HepG2 (cell line): ENCODE results near the gene YPEL3. TPM values are rescaled to one million over a fixed set of nuclear protein-coding genes. Genes with fewer than 3 reads are reported as not detected.
A peak's percentile ranks its signal among the peaks of the same experiment; 100 is the strongest.

Experiments
- FOXA1 ChIP-seq, 2 experiments: fragments of 450-650 bp in 1 of 2; sonication (generic) in 1 of 2; formaldehyde crosslinking in 1 of 2; IDR thresholded peaks; 2 replicates each; pipeline versions ENCODE4 v1.4.0 to v1.6.1; 2016 to 2020; ENCODE audit warnings: missing genetic modification reagents in 1 of 2
- FOXK1 ChIP-seq: sonication (generic); formaldehyde crosslinking; IDR thresholded peaks from 2 replicates; pipeline ENCODE4 v1.4.0; 2020; ENCODE audit warnings: low read depth, missing genetic modification reagents, borderline replicate concordance
- MAZ ChIP-seq, 2 experiments: sonication (generic) in 1 of 2; formaldehyde crosslinking in 1 of 2; IDR thresholded peaks; 2 replicates each; pipeline versions ENCODE4 v1.5.0 to v1.6.1; 2012 to 2020; ENCODE audit warnings: low read depth in 2 of 2, mild to moderate bottlenecking in 2 of 2, borderline replicate concordance in 1 of 2, improper control_type of control experiment in 1 of 2, low read length in 1 of 2, missing genetic modification reagents in 1 of 2, moderate library complexity in 1 of 2
- MEIS1 ChIP-seq: sonication (generic); formaldehyde crosslinking; IDR thresholded peaks from 2 replicates; pipeline ENCODE4 v1.9.0; 2021; ENCODE audit warnings: mild to moderate bottlenecking, missing genetic modification reagents, moderate library complexity, borderline replicate concordance
- MXI1 ChIP-seq: IDR thresholded peaks from 3 replicates; pipeline ENCODE4 v1.6.1; 2012; ENCODE audit warnings: low read depth, low read length, inconsistent platforms, borderline replicate concordance
- NFKBIZ ChIP-seq: IDR thresholded peaks from 2 replicates; pipeline ENCODE4 v1.6.1; 2018; ENCODE audit warnings: missing genetic modification reagents, missing compliant biosample characterization
- NFYC ChIP-seq: IDR thresholded peaks from 2 replicates; pipeline ENCODE4 v1.6.1; 2016; ENCODE audit warnings: missing genetic modification reagents, missing compliant biosample characterization
- RAD21 ChIP-seq: fragments of 450-650 bp; formaldehyde crosslinking; IDR thresholded peaks from 2 replicates; pipeline ENCODE4 v1.5.0; 2020; ENCODE audit warnings: mild to moderate bottlenecking
- RORA ChIP-seq: sonication (generic); formaldehyde crosslinking; IDR thresholded peaks from 2 replicates; pipeline ENCODE4 v1.5.0; 2020; ENCODE audit warnings: mild to moderate bottlenecking, missing genetic modification reagents, moderate library complexity
- TP53 ChIP-seq: sonication (generic); formaldehyde crosslinking; conservative IDR thresholded peaks from 2 replicates; pipeline ENCODE4 v1.4.0; 2020; ENCODE audit warnings: missing genetic modification reagents
- XRCC5 ChIP-seq: fragments of 200-400 bp; formaldehyde crosslinking; optimal IDR thresholded peaks from 2 replicates; pipeline ENCODE3; 2017; ENCODE audit warnings: mild to moderate bottlenecking, low read length
- ZFP90 ChIP-seq: sonication (generic); formaldehyde crosslinking; IDR thresholded peaks from 2 replicates; pipeline ENCODE4 v1.8.0; 2022; ENCODE audit warnings: missing genetic modification reagents, mild to moderate bottlenecking, inconsistent platforms, borderline replicate concordance
- ZMYM4 ChIP-seq: sonication (generic); formaldehyde crosslinking; IDR thresholded peaks from 2 replicates; pipeline ENCODE4 v1.8.1; 2023; ENCODE audit warnings: mild to moderate bottlenecking, missing genetic modification reagents
- ZNF12 ChIP-seq: sonication (generic); formaldehyde crosslinking; IDR thresholded peaks from 2 replicates; pipeline ENCODE4 v1.5.0; 2020; ENCODE audit warnings: missing genetic modification reagents
- ZNF136 ChIP-seq: sonication (generic); formaldehyde crosslinking; IDR thresholded peaks from 2 replicates; pipeline ENCODE4 v1.8.1; 2022; ENCODE audit warnings: low read depth, mild to moderate bottlenecking, moderate library complexity, missing genetic modification reagents
- polyA plus RNA-seq, 8 experiments: library from polyadenylated mRNA; depleted of rRNA in 3 of 8; stranded (reverse) in 7 of 8; unstranded in 1 of 8; fragments of >200 nt; fragmentation: Illumina TruSeq in 4 of 8; extraction: Trizol in 4 of 8; gene quantifications; 2 replicates each; pipeline versions ENCODE4 v1.2.1 to v1.2.3, GENCODE V29; 2011 to 2016; ENCODE audit warnings: low read depth in 4 of 8, missing spikeins in 1 of 8, mixed read lengths in 1 of 8; ENCODE audit not compliant: insufficient read depth in 1 of 8
- total RNA-seq, 5 experiments: library from RNA; depleted of rRNA; stranded (reverse); fragments of >200 nt; fragmentation: Illumina TruSeq; extraction: Trizol; gene quantifications; 2 replicates each; pipeline ENCODE4 v1.2.3, GENCODE V29; 2016; ENCODE audit warnings: low read depth in 1 of 5
- TF ChIP-seq, protein P1 (sequence below): sonication (generic); formaldehyde crosslinking; IDR thresholded peaks from 2 replicates; pipeline ENCODE4 v1.4.0; 2020; ENCODE audit warnings: missing genetic modification reagents
- TF ChIP-seq, protein P2 (sequence below): sonication (generic); IDR thresholded peaks from 2 replicates; pipeline ENCODE4 v1.6.1; 2016; ENCODE audit warnings: low read depth, borderline replicate concordance
- TF ChIP-seq, protein P3 (sequence below): sonication (generic); formaldehyde crosslinking; IDR thresholded peaks from 2 replicates; pipeline ENCODE4 v1.4.0; 2020; ENCODE audit warnings: missing genetic modification reagents, borderline replicate concordance

The YPEL3 gene
- total and polyA plus RNA-seq, 2 of the 13 experiments (the other 11 are each of a cell fraction or from before 2014, with no cell fraction given), result 5.4 to 47.0 TPM

DNA sequence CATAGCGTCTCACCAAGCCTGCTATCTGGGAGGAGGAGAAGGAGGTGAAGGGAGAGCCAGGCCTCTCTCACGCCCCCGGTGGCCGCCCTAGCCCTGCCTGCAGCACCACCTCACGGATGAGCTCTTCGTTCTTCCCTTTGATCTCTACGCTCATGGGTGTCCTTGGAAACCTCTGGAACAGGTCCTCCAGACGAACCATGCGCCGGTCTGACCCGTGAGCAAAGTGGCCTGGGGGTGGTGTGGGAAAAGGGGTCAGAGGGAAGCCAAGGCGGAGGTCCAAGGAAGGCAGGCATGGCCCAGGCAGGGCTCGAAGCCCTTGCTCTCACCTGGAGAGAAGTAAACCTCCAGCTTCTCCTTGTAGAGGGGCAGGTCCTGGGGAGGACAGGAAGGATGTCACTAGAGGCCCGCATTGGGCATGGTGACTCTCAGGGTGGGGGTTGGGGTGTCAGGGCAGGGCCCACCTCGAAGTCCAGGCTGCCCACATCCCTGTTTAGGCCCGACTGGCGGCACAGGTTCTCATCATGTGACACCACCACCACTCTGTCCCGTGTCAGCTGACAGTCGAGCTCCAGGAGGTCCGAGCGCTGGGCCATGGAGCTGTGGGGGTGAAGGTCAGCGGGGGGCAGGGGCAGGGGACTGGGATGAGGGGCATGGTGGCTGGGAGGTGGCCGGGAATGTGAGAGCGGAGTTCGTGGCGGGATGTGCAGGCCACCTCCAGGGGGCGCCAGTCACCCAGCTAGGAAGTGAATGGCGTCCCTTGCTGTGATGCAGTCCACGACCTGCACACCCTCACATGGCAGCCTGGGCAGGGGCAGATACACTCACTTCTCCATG is 16.4 kb upstream of the YPEL3 start (continued):
- no peak for TF ChIP-seq FOXA1 (IDR thresholded peaks at IDR 0.05)
- TF ChIP-seq FOXA1 (CRISPR knock-in tag; IDR thresholded peaks at IDR 0.05), result no peak; the same call in 1 of the 2 replicates
- no peak for TF ChIP-seq NFYC (CRISPR knock-in tag)
- peak; percentile 70; the same call in 1 of the 2 replicates for TF ChIP-seq ZFP90
- no peak for TF ChIP-seq TP53 (CRISPR knock-in tag)
- TF ChIP-seq XRCC5, result peak; percentile 96
- peak; percentile 54; the same call in 1 of the 3 replicates for TF ChIP-seq MXI1
- peak; percentile 44; the same call in 1 of the 2 replicates for TF ChIP-seq ZNF12
- TF ChIP-seq, protein P1, sequence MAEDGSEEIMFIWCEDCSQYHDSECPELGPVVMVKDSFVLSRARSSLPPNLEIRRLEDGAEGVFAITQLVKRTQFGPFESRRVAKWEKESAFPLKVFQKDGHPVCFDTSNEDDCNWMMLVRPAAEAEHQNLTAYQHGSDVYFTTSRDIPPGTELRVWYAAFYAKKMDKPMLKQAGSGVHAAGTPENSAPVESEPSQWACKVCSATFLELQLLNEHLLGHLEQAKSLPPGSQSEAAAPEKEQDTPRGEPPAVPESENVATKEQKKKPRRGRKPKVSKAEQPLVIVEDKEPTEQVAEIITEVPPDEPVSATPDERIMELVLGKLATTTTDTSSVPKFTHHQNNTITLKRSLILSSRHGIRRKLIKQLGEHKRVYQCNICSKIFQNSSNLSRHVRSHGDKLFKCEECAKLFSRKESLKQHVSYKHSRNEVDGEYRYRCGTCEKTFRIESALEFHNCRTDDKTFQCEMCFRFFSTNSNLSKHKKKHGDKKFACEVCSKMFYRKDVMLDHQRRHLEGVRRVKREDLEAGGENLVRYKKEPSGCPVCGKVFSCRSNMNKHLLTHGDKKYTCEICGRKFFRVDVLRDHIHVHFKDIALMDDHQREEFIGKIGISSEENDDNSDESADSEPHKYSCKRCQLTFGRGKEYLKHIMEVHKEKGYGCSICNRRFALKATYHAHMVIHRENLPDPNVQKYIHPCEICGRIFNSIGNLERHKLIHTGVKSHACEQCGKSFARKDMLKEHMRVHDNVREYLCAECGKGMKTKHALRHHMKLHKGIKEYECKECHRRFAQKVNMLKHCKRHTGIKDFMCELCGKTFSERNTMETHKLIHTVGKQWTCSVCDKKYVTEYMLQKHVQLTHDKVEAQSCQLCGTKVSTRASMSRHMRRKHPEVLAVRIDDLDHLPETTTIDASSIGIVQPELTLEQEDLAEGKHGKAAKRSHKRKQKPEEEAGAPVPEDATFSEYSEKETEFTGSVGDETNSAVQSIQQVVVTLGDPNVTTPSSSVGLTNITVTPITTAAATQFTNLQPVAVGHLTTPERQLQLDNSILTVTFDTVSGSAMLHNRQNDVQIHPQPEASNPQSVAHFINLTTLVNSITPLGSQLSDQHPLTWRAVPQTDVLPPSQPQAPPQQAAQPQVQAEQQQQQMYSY (CRISPR knock-in tag), result no peak
- TF ChIP-seq MAZ (IDR thresholded peaks at IDR 0.05; ENCODE audit: borderline replicate concordance, low read depth, low read length), result peak; percentile 47; the same call in 1 of the 2 replicates
- peak; percentile 62 for TF ChIP-seq MAZ (CRISPR knock-in tag; IDR thresholded peaks at IDR 0.05; ENCODE audit: low read depth)
- TF ChIP-seq MEIS1 (CRISPR knock-in tag), result no peak; the same call in 1 of the 2 replicates
- peak; percentile 92; the same call in 1 of the 2 replicates for TF ChIP-seq ZNF136 (CRISPR knock-in tag)
- TF ChIP-seq, protein P2, sequence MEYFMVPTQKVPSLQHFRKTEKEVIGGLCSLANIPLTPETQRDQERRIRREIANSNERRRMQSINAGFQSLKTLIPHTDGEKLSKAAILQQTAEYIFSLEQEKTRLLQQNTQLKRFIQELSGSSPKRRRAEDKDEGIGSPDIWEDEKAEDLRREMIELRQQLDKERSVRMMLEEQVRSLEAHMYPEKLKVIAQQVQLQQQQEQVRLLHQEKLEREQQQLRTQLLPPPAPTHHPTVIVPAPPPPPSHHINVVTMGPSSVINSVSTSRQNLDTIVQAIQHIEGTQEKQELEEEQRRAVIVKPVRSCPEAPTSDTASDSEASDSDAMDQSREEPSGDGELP, result 0 out of 2 replicates have a peak, but pooled peaks have one; percentile 25
- 0 out of 2 replicates have a peak, but pooled peaks have one; percentile 43 for TF ChIP-seq NFKBIZ
- TF ChIP-seq RAD21 (CRISPR knock-in tag), result peak; percentile 99
- no peak for TF ChIP-seq RORA
- peak; percentile 62; the same call in 1 of the 2 replicates for TF ChIP-seq ZMYM4 (CRISPR knock-in tag)
- TF ChIP-seq, protein P3, sequence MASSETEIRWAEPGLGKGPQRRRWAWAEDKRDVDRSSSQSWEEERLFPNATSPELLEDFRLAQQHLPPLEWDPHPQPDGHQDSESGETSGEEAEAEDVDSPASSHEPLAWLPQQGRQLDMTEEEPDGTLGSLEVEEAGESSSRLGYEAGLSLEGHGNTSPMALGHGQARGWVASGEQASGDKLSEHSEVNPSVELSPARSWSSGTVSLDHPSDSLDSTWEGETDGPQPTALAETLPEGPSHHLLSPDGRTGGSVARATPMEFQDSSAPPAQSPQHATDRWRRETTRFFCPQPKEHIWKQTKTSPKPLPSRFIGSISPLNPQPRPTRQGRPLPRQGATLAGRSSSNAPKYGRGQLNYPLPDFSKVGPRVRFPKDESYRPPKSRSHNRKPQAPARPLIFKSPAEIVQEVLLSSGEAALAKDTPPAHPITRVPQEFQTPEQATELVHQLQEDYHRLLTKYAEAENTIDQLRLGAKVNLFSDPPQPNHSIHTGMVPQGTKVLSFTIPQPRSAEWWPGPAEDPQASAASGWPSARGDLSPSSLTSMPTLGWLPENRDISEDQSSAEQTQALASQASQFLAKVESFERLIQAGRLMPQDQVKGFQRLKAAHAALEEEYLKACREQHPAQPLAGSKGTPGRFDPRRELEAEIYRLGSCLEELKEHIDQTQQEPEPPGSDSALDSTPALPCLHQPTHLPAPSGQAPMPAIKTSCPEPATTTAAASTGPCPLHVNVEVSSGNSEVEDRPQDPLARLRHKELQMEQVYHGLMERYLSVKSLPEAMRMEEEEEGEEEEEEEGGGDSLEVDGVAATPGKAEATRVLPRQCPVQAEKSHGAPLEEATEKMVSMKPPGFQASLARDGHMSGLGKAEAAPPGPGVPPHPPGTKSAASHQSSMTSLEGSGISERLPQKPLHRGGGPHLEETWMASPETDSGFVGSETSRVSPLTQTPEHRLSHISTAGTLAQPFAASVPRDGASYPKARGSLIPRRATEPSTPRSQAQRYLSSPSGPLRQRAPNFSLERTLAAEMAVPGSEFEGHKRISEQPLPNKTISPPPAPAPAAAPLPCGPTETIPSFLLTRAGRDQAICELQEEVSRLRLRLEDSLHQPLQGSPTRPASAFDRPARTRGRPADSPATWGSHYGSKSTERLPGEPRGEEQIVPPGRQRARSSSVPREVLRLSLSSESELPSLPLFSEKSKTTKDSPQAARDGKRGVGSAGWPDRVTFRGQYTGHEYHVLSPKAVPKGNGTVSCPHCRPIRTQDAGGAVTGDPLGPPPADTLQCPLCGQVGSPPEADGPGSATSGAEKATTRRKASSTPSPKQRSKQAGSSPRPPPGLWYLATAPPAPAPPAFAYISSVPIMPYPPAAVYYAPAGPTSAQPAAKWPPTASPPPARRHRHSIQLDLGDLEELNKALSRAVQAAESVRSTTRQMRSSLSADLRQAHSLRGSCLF (CRISPR knock-in tag), result no peak; the same call in 1 of the 2 replicates
- no peak for TF ChIP-seq FOXK1
